NCI-H446 treated with DMSO at 0.1 percent for 48 hours (cell line): ENCODE data around the gene C14orf119.
"Not testable (repeated sequence)": the region's sequence is repeated elsewhere in the genome, so short reads cannot be mapped to it uniquely, and the experiment has no call there.

Experiments
- DNase-seq: peaks from one replicate; lab custom pipeline; 2025; lab: John Stamatoyannopoulos, UW

Gene C14orf119

GRCh38 chr14:23089498-23090253, 5.6 kb upstream of the C14orf119 start:
- no peak for DNase-seq

GRCh38 chr14:23090254-23090636, 5.1 kb upstream of the C14orf119 start:
- DNase-seq: no peak

GRCh38 chr14:23091294-23092225, 3.7 kb upstream of the C14orf119 start:
- DNase-seq: no peak

GRCh38 chr14:23093104-23093503, 2.2 kb upstream of the C14orf119 start:
- DNase-seq: no peak

GRCh38 chr14:23093526-23093925, 1.8 kb upstream of the C14orf119 start:
- no peak for DNase-seq

- DNase-seq: no peak
These were observed 1.2 kb upstream of the C14orf119 start for GRCh38 chr14:23093991-23094665.

- no peak for DNase-seq
These were observed 574 bp upstream of the C14orf119 start, which contains the start of gene ACIN1 for GRCh38 chr14:23094666-23095195. Gene ACIN1, minus strand, starts transcription at chr14:23095136. Its CDS starts 24 bp downstream, at chr14:23095112.

- DNase-seq: no peak
These were observed 2.5 kb downstream of the C14orf119 start for GRCh38 chr14:23097786-23098185.

GRCh38 chr14:23099212-23099861, 4.0 kb downstream of the C14orf119 start:
- DNase-seq: no peak

GRCh38 chr14:23101213-23101970, 6.1 kb downstream of the C14orf119 start:
- DNase-seq: no peak

GRCh38 chr14:23101986-23102625, 6.8 kb downstream of the C14orf119 start:
- no peak for DNase-seq

- no peak for DNase-seq
These were observed 7.5 kb downstream of the C14orf119 start for GRCh38 chr14:23102801-23103200.

GRCh38 chr14:23103581-23103980, 8.3 kb downstream of the C14orf119 start:
- no peak for DNase-seq

GRCh38 chr14:23104070-23104590, 8.8 kb downstream of the C14orf119 start:
- no peak for DNase-seq

GRCh38 chr14:23104591-23105347, 9.5 kb downstream of the C14orf119 start, which contains the start of gene CIROP:
Gene CIROP, minus strand, starts transcription at chr14:23104989. Its CDS starts 69 bp downstream, at chr14:23104920.
- no peak for DNase-seq

- no peak for DNase-seq
These were observed 10.1 kb downstream of the C14orf119 start for GRCh38 chr14:23105348-23105824.

GRCh38 chr14:23106747-23107045, 11.4 kb downstream of the C14orf119 start:
- no peak for DNase-seq

- not testable (repeated sequence) for DNase-seq
These were observed 12.3 kb downstream of the C14orf119 start for GRCh38 chr14:23107620-23108019.

GRCh38 chr14:23108169-23108568, 12.9 kb downstream of the C14orf119 start:
- not testable (repeated sequence) for DNase-seq
